Smooth muscle cell of the brain vasculature (primary cell): ENCODE measurements around the gene FAM83B.

Experiments
- DNase-seq: peaks from one replicate; pipeline ENCODE4 v3.0.0-alpha.2; 2012; ENCODE audit warnings: low read depth, low spot score

The FAM83B gene

GRCh38 chr6:54980511-54981275, 134.1 kb downstream of the FAM83B start:
- no peak for DNase-seq

- DNase-seq = no peak
These were observed 134.7 kb downstream of the FAM83B start for GRCh38 chr6:54981276-54981609.

- DNase-seq = no peak
These were observed 135.1 kb downstream of the FAM83B start for GRCh38 chr6:54981647-54982046.

GRCh38 chr6:54987633-54988290, 141.2 kb downstream of the FAM83B start:
- no peak for DNase-seq

GRCh38 chr6:54988576-54988975, 142.0 kb downstream of the FAM83B start:
- no peak for DNase-seq

- DNase-seq = no peak
These were observed 143.4 kb downstream of the FAM83B start for GRCh38 chr6:54990001-54990400.
